Heart left ventricle (tissue), 13 donors: ENCODE data around the gene BTBD19.
"Not testable (repeated sequence)": the region's sequence is repeated elsewhere in the genome, so short reads cannot be mapped to it uniquely, and the experiment has no call there.

Experiments used
- POLR2A ChIP-seq, 2 donors: fragments of 450-650 bp; IDR thresholded peaks; one replicate each; pipeline ENCODE4 v1.6.1; 2017; ENCODE audit warnings: antibody characterized with exemption in 2 of 2, mild to moderate bottlenecking in 2 of 2, moderate library complexity in 2 of 2
- TF ChIP-seq, protein P1 (sequence below), 12 donors: fragments of 200-600 bp; sonication (generic) in 4 of 12; IDR thresholded peaks; one replicate each; pipeline versions ENCODE4 v1.5.0 to v1.8.0; 2018 to 2022; ENCODE audit warnings: antibody characterized with exemption in 12 of 12, mild to moderate bottlenecking in 5 of 12
- donor health status: ischemic (EF 13 %, LVEDD 7.1; RV severe dilation, severe dysfunction).
- donor health status: DM: no; HTN: yes; CAD: no.
- donor health status: DM: no; HTN: no; CAD: no.
- donor health status: ischemic (EF 25% LVEDD 6.9; RV normal size, moderate dysfunction).
- donor health status: ischemic (EF 25% LVEDD 5.7; RV mildly dilated, moderate dysfunction).
- donor health status: ischemic (EF 35%, LVEDD 5.7; RV mildly dilated, moderate dysfunction).
- donor health status: nonischemic (EF 11% LVEDD 7.7; RV severe dilation, severe dysfunction).
- donor health status: DM: yes; HTN: yes; CAD: no.
- donor health status: PGD.
- donor health status: ischemic (EF 29% LVEDD 5.4; RV normal size, mild dysfunction).
- donor health status: nonischemic (EF 23%, LVEDD 6.1; RV moderate dilation, normal function).

DNA sequence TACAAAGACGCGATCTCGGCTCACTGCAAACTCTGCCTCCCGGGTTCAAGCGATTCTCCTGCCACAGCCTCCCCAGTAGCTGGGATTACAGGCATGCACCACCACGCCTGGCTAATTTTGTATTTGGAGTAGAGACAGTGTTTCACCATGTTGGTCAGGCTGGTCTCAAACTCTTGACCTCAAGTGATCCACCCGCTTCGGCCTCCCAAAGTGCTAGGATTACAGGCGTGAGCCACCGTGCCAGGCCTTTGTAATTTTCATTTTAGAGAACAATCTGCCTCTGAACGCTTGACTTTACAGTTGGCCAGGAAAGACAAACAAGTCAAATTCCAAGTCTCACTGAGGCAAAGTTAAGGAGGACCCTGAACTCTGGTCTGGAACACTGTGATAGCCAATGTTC is 30.0 kb downstream of the BTBD19 start:
- TF ChIP-seq, protein P1, sequence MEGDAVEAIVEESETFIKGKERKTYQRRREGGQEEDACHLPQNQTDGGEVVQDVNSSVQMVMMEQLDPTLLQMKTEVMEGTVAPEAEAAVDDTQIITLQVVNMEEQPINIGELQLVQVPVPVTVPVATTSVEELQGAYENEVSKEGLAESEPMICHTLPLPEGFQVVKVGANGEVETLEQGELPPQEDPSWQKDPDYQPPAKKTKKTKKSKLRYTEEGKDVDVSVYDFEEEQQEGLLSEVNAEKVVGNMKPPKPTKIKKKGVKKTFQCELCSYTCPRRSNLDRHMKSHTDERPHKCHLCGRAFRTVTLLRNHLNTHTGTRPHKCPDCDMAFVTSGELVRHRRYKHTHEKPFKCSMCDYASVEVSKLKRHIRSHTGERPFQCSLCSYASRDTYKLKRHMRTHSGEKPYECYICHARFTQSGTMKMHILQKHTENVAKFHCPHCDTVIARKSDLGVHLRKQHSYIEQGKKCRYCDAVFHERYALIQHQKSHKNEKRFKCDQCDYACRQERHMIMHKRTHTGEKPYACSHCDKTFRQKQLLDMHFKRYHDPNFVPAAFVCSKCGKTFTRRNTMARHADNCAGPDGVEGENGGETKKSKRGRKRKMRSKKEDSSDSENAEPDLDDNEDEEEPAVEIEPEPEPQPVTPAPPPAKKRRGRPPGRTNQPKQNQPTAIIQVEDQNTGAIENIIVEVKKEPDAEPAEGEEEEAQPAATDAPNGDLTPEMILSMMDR (IDR thresholded peaks at IDR 0.05): not testable (repeated sequence)
- TF ChIP-seq POLR2A (IDR thresholded peaks at IDR 0.05): not testable (repeated sequence)
